Mucosa of gallbladder (tissue), 1 donor: Measurements from ENCODE around the gene TET1. TPM values are rescaled to one million over a fixed set of nuclear protein-coding genes. Genes with fewer than 3 reads are reported as not detected.
"Not testable (repeated sequence)": the region's sequence is repeated elsewhere in the genome, so short reads cannot be mapped to it uniquely, and the experiment has no call there.

ENCODE experiments used
- DNase-seq: peaks from one replicate; pipeline ENCODE4 v3.0.0-alpha.2; 2020; ENCODE audit warnings: low spot score
- total RNA-seq: library from RNA; stranded (reverse); gene quantifications from one replicate; pipeline ENCODE4 v1.2.1, GENCODE V29; 2021
- donor health status: DM: no; HTN: no; CAD: no.

The TET1 gene
- total RNA-seq, 1 donor from 2014 or later, result 3.1 TPM

DNA sequence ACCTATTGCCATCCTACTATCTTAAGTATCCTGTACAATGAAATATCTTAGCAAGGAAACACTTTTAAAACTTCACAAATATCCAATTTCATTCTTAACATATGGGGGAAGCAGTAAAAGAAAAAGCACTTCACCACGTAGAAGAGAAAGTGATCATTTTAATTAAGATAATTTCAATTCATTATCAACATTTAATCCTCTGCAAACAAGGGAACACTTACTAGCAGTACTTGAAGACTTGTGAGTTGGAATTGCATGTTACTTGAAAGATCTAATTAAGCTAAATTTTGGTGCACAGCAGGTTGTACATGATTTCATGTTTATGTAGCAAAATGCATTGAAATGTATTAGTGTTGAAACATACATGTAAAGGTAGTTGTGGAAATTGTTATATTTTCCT, 140.1 kb downstream of the TET1 start:
- DNase-seq, result no peak

DNA sequence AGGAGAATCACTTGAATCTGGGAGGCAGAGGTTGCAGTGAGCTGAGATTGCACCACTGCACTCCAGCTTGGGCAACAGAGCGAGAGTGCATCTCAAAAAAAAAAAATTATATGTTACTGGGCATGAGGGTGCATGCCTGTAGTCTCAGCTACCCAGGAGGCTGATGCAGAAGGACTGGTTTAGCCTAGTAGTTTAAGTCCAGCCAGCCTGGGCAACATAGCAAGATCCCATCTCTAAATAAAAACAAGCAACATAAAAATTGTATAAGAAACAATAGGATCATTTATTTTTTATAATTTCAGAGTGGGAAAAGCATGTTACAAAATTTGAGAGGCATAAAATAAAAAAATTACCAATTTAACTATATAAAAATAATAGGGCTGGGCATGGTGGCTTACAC, 145.4 kb downstream of the TET1 start:
- DNase-seq, result no peak

DNA sequence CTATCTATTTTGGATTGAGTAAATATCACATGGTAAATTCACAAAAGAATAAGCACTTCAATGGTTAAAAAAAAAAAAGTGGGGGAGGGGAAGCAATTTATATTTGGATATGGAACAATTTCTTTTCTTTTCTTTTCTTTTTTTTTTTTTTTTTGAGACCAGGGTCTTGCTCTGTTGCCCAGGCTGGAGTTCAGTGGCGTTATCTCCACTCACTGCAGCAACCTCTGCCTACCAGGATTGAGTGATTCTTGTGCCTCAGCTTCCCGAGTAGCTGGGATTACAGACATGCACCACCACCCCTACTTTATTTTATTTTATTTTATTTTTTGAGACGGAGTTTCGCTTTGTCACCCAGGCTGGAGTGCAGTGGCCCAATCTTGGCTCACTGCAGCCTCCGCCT, 148.8 kb downstream of the TET1 start:
- not testable (repeated sequence) for DNase-seq

DNA sequence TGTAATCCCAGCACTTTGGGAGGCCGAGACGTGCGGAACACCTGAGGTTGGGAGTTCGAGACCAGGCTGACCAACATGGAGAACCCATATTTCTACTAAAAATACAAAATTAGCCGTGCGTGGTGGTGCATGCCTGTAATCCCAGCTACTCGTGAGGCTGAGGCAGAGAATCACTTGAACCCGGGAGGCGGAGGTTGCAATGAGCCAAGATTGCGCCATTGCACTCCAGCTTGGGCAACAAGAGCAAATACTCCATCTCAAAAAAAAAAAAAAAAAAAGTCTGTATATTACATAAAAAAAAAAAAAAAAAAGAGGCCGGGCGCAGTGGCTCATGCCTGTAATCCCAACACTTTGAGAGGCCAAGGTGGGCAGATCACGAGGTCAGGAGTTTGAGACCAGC, 152.9 kb downstream of the TET1 start:
- not testable (repeated sequence) for DNase-seq

DNA sequence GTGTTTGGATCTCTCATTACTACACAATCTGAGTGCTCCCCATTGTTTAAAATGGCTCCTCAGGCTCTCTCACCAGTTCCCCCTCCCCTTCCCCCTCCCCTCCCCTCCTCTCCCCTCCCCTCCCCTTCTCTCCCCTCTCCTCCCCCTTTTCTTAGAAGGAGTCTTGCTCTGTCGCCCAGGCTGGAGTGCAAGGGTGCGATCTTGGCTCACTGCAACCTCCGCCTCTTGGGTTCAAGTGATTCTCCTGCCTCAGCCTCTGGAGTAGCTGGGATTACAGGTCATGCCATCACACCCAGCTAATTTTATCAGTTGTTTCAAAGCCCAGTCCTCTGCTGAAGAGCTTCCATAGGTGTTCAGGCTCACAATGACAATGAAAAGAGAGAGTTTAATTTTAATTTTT, 157.3 kb downstream of the TET1 start:
- DNase-seq, result no peak

DNA sequence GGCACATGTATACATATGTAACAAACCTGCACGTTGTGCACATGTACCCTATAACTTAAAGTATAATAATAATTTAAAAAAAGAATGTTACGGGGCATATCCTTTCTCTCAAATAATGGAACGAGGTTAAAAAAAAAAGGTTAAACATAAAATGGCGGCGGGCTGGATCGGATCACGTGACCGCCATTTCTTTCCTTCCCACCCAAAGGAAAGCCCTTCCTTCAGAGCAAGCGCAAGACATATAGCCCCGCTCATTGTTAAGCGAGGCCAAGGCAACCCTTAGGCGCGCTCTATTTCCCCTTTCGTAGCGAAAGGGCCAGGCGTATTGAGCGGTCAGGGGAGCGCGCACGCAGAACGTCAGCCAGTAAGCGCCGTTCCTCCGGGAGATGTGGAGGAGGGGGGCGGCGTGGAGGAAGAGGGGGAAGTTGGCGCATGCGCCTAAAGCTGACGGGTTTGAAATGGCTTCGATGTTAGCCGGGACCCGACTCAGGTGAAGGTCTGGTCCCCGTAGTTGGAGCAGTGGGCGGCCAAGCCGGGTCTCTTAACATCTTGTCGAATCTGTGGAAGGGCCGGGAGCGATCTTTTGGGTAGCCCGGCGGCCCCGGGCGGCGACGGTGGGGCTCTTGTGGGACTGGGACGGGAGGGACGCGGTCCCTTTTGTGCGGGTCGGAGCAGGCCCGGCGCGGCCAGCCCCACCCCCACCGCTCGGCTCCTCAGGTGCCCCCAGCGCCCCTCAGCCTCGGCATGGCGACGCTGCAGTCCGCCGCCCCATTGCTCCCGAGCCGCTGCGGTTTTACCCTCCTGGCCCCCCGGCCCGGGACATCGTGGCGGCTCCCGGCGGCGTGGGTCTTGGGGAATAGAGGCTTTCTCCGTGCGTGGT, 160.9 kb downstream of the TET1 start, which contains the start of gene CCAR1:
Gene CCAR1, plus strand, starts transcription at position 447 of the 880 bp plus-strand sequence. CDS start 1,266 bp downstream, outside the sequence.
- DNase-seq, result peak; percentile 97

DNA sequence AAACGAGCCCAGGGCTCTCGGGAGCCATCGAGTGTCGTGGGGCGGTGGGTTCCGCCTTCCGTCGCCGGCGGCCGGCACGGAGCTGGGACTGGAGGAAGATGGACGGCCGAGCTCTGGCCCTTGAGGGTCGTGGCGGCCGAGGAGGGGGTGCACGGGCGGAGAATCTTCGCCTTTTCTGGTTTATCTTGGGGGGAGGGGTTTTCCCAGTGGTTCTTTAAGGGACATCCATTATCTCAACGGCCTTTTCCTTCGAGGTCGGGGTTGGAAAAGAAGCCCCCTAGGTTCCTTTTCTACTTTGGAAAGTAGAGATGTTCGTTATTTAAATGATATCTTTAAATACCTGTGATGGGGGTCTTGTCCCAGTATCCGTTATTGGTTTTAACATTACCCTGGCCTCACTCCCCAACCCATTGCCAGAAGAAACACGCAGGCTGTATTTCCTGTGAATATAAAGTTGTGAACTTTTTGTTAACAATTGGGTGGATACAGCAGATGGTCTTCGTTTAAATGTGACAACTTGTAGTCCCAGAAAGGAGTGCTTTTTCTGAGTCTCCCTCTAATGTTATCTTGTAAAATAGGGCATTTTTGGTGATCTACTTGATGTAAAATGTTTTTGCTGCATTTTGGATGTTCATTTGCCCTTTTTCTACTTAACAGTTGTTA, 161.7 kb downstream of the TET1 start:
- DNase-seq, result peak; percentile 12

DNA sequence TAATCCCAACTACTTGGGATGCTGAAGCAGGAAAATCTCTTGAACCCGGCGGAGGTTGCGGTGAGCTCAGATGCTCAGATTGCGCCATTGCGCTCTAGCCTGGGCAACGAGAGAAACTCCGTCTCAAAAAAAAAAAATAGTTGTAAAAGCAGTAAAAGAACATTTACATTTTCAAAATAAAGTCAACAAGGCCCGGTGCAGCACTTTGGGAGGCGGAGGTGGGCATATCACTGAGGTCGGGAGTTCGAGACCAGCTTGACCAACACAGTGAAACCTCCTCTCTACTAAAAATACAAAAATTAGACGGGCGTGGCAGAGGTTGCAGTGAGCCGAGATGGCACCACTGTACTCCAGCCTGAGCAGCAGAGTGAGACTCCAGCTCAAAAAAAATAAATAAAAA, 164.9 kb downstream of the TET1 start:
- no peak for DNase-seq

DNA sequence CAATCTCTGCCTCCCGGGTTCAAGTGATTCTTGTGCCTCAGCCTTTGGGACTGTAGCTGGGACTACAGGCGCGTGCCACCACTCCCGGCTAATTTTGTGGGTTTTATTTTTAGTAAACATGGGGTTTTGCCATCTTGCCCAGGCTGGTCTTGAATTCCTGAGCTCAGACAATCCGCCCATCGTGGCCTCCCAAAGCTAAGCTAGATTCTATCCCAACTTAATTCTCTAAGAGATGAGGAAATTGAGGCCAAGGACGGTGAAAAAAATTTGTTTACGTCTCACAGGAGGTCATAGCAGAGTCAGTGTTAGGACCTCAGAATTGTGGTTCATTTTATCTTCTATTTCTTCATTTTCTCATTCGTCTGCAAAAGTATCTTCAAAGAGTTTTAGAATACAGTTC, 167.0 kb downstream of the TET1 start:
- no peak for DNase-seq

DNA sequence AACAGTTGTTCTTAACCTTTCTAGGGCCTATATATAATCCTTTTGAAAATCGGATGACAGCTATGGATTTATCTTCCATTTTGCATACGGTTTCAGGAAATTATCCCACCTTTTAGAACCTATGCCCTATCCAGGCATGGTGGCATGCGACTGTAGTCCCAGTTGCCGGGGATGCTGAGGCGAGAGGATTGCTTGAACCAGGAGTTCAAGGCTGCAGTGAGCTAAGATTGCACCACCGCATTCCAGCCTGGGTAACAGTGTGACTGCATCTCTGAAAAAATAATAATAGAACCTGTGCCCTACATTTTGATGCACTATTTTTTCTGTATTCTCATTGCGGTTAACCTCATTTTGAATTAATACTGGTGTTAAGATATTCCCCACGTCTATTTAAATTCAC, 172.5 kb downstream of the TET1 start:
- no peak for DNase-seq

DNA sequence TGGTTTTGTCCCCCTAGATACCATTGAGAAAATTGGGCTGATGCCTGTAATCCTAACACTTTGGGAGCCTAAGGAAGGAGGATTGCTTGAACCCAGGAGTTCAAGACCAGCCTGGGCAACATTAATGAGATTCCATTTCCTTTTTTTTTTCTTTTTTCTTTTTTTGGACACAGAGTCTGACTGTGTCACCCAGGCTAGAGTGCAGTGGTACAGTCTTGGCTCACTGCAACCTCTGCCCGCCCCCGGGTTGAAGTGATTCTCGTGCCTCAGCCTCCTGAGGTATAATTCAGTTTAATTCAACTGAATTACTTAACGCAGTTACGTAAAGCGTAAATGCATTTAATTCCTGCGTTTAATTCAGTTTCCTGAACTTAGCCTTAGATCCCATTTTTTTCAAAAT, 174.2 kb downstream of the TET1 start:
- no peak for DNase-seq

DNA sequence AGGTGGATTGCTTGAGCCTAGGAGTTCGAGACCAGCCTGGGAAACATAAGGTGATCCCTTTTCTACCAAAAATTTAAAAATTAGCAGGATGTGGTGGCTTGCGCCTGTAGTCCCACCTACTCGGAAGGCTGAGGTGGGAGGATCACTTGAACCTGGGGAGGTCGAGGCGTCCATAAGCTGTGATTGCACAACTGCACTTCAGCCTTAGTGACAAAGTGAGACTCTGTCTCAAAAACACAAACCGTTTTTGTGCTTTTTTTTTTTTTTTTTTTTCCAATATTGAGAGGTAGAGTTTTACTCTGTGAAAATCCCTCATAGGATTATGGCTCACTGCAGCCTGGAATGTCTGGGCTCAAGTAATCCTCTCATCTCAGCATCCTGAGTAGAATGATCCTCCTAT, 175.0 kb downstream of the TET1 start:
- no peak for DNase-seq

DNA sequence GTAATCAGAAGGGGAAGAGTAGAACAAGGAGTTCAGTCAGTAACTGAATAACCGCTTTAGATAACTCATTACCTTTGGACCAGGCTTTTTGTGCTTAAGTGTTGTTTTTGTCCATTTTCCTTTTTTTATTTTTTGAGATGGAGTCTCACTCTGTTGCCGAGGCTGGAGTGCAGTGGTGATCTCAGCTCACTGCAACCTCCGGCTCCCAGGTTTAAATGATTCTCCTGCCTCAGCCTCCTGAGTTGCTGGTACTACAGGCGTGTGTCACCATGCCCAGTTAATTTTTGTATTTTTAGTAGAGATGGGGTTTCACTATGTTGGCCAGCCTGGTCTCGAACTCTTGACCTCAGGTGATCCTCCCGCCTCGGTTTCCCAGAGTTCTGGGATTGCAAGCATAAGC, 175.6 kb downstream of the TET1 start:
- DNase-seq, result not testable (repeated sequence)

DNA sequence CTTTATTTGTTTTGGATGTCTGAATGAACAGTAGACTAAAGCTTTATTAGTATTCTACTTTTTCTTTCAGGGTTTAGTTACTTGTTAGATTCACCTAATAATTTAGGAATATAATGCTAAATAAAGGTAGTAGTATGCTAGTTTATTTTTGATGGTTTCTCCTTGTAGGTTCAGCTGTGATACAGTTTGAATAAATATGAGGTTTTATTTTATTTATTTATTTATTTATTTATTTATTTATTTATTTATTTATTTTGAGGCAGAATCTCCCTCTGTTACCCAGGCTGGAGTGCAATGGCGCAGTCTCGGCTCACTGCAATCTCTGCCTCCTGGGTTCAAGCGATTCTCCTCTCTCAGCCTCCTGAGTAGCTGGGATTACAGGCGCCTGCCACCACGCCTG, 180.5 kb downstream of the TET1 start:
- DNase-seq, result not testable (repeated sequence)

DNA sequence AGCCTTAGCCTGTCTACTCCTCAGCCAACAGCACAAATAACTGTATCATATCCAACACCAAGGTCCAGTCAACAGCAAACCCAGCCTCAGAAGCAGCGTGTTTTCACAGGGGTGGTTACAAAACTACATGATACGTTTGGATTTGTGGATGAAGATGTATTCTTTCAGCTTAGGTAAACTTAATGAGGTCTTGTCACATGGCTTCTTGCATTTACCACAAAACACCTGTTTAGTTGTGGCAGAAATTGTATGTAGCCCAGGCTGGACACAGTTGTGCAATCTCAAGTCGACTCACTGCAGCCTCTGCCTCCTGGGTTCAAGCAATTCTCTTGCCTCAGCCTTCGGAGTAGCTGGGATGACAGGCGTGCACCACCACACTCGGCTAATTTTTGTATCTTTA, 182.3 kb downstream of the TET1 start:
- no peak for DNase-seq

Other genes starting within 250 kb of the TET1 start
- 94.2 TPM for gene HNRNPH3, start 228.3 kb upstream of the TET1 start, total RNA-seq
- gene PBLD, start 227.4 kb upstream of the TET1 start, total RNA-seq, result 8.0 TPM
- gene RUFY2, start 153.1 kb upstream of the TET1 start, total RNA-seq, result 25.0 TPM
- 4.6 TPM for gene DNA2, start 88.4 kb upstream of the TET1 start, total RNA-seq
- 21.5 TPM for gene SLC25A16, start 32.8 kb upstream of the TET1 start, total RNA-seq
- gene CCAR1, start 160.9 kb downstream of the TET1 start, total RNA-seq, result 48.1 TPM